Lung microvascular endothelial cell (primary cell): ENCODE data around the gene OBSCN. TPM values are rescaled to one million over a fixed set of nuclear protein-coding genes. Genes with fewer than 3 reads are reported as not detected.

ENCODE experiments used
- DNase-seq, 2 donors: peaks; one replicate each; pipeline versions ENCODE4 v3.0.0 to v3.0.0-alpha.2; 2010; ENCODE audit warnings: low read depth in 2 of 2
- total RNA-seq: library from RNA; depleted of rRNA; stranded (reverse); fragments of >200 nt; gene quantifications from 2 replicates; pipeline ENCODE4 v1.2.1, GENCODE V29; 2014

OBSCN gene, protein sequence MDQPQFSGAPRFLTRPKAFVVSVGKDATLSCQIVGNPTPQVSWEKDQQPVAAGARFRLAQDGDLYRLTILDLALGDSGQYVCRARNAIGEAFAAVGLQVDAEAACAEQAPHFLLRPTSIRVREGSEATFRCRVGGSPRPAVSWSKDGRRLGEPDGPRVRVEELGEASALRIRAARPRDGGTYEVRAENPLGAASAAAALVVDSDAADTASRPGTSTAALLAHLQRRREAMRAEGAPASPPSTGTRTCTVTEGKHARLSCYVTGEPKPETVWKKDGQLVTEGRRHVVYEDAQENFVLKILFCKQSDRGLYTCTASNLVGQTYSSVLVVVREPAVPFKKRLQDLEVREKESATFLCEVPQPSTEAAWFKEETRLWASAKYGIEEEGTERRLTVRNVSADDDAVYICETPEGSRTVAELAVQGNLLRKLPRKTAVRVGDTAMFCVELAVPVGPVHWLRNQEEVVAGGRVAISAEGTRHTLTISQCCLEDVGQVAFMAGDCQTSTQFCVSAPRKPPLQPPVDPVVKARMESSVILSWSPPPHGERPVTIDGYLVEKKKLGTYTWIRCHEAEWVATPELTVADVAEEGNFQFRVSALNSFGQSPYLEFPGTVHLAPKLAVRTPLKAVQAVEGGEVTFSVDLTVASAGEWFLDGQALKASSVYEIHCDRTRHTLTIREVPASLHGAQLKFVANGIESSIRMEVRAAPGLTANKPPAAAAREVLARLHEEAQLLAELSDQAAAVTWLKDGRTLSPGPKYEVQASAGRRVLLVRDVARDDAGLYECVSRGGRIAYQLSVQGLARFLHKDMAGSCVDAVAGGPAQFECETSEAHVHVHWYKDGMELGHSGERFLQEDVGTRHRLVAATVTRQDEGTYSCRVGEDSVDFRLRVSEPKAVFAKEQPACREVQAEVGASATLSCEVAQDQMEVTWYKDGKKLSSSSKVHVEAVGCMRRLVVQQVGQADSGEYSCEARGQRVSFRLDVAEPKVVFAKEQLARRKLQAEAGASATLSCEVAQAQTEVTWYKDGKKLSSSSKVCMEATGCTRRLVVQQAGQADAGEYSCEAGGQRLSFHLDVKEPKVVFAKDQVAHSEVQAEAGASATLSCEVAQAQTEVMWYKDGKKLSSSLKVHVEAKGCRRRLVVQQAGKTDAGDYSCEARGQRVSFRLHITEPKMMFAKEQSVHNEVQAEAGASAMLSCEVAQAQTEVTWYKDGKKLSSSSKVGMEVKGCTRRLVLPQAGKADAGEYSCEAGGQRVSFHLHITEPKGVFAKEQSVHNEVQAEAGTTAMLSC (N-terminal part only)
- 2.2 and 9.5 TPM in 2 replicates for total RNA-seq

DNA sequence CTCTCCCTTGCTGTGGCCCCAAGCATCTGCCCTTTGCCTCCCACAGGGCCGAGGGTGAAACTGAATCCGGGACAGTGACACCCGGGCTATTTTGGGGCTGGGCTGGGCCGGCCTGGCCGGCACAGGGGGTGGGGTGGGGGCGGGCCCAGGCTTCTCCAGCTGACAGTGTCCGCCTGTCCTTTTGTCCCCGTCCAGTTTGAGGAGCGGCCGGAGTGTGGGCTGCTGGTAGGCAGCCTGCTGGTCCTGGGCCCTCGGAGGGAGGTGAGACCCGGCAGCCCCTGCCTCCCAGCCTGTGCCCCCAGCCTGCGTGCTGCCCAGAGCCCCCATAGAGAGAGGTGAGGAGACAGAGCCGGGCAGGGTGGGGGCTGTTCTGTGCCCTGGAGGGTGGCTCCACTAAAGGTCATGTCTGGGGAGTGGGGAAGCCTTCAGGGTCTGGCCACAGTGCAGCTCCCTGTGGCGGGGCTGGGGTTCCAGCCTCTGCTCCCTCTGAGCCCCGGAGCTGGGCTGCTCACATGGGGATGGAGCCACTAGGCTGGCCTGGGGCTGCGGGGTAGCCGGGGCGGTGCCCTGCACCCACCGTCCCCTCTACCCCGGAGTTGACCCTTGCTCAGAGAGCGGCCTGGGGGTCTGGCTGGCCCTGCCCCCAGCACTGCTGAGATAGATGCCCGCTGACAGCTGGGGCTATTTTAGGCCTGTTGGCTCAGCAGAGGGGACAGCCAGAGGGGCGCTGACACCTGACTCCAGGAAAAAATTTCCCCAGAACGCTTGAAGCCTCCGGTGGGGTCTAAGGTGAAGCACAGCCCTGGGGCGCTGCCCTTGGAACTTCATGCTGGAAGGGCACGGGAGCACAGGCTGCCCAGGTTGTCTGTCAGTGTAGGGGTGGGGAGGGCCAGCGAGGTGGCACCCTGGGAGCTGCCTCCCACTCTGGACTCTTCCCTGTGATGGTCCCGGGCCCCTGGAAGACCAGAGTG lies at the start of gene OBSCN:
Gene OBSCN (plus strand): TSS at position 194 of the 971 bp plus-strand sequence. CDS start 3,740 bp downstream, outside the sequence.
- no peak for DNase-seq

DNA sequence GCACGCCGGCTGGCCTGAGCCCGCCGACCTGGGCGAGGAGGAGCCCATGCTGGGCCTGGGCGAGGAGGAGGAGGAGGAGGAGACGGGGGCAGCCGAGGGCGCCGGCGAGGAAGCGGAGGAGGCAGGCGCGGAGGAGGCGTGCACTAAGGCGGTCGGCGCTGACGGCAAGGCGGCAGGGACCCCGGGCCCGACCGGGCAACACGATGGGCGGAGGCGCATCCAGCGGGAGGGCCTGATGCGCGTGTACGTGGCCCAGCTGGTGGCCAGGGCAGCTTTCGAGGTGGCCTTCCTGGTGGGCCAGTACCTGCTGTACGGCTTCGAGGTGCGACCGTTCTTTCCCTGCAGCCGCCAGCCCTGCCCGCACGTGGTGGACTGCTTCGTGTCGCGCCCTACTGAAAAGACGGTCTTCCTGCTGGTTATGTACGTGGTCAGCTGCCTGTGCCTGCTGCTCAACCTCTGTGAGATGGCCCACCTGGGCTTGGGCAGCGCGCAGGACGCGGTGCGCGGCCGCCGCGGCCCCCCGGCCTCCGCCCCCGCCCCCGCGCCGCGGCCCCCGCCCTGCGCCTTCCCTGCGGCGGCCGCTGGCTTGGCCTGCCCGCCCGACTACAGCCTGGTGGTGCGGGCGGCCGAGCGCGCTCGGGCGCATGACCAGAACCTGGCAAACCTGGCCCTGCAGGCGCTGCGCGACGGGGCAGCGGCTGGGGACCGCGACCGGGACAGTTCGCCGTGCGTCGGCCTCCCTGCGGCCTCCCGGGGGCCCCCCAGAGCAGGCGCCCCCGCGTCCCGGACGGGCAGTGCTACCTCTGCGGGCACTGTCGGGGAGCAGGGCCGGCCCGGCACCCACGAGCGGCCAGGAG lies 49.5 kb upstream of the OBSCN start:
- DNase-seq, result no peak

DNA sequence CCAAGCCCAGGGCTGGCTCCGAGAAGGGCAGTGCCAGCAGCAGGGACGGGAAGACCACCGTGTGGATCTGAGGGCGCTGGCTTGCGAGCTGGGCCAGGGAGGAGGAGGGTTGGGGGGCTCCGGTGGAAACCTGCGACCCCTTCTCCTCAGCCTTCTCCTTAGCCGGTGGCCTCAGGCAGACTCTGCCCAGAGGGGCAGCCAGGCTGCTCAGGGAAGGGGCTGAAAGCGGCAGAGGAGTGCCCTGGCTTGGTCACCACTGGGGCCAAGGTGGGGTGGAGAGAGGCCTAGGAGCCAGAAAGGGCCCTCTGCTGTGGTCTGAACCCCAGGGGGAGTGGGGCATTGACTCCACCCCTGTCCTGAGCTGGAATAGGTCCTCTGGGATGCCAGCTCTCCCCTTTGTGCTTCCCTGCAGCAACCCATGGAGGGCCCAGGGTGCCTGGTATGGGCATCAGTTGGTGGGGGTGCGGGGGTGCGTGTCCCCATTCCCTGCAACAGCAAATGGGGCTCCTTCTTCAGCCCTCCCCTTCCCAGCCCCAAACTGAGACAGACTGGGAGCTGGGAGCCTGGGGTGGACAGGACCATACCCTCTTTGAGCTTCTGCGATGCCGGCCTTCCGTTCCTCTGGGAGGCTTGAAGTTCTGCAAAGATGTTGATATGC lies 48.7 kb upstream of the OBSCN start:
- no peak for DNase-seq

GRCh38 chr1:228160201-228160761 lies 47.6 kb upstream of the OBSCN start:
- no peak for DNase-seq

DNA sequence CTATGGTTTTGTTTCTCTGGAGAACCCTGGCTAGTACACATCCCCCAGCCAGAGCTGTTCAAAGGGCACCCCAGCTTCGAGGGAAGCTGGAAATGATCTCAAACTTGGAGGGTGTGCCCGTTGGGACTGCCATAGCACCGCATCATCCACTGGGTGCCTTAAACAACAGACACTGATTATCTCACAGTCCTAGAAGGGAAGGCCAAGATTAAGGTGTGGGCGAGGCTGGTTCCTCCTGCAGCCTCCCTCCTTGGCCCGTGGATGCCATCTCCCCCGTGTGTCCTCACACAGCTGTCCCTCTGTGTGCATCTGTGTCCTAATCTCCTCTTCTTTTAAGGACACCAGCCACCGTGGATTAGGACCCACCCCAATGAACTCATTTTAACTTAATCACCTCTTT lies 46.5 kb upstream of the OBSCN start:
- DNase-seq, result no peak

- no peak for DNase-seq
Observed at GRCh38 chr1:228161866-228162265, 46.0 kb upstream of the OBSCN start.

DNA sequence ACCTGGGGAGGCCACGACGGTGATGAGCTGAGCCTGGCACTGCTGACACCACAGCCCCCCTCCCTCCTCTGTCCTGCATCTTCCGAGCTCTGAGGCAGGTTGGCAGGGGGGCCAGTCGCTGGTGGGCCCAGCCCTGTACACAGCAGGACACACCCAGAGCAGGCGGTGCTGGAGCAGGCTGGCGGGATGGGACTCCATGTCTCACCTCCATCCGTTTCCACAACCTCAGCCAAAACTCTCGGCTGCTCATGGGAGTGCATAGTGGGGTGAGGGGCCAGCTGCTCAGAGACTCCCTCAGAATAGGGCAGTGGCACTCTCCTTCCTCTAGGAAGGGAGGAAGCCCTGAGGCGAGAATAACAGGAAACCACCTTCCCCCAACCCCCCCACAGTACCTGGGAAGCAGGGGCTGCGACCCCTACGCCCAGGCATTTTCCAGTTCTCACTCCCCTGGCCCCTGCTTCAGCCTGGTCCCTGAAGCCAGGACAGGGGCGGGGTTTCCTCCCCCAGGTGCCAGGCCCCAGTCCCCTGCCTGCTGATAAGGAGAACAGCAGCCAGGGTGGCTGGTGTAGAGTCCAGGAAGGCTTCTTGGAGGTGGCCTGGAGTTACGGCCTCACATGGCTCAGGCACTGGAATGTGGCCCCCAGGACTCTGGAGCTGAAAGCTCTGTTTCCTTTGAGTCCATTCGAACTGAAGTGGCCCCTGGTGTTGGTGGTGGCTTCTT lies 45.4 kb upstream of the OBSCN start:
- DNase-seq, result peak; percentile 40 to 94

DNA sequence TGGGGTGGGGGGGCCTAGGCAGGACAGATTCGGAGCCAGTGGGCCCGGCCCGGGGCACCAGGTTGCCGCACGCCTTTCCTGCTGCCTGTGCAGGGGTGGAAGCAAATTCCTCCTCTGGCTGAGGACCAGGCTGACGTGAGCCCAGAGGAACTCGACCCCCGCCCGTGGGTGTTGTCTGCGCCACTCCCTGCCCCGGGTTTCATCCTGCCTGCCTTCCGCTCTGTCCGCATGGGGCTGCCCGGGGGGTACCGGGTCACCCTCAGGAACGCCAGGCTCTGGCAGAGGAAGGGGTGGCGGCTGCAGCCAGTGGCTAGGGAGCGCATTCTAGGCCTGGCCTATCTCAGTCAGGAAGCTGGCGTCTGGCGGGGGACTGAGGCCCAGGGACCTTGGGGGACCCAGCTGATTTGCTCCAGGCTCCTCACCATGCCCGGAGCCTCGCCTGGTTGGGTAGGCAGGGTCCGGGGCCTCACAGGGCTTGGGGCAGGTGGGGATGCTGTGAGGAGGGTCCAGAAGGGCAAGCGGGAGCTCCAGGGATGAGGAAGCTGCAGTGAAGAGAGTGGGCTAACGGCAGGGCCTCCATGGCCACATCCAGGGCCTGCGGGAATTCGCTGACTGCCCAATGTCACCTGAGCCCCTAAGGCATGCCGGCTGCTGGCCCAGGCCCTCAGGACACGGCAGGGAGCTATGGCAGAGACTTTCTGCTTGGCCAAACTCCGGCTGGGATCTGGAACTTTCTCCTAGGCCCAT lies 44.7 kb upstream of the OBSCN start:
- peak; percentile 46 to 95 for DNase-seq

DNA sequence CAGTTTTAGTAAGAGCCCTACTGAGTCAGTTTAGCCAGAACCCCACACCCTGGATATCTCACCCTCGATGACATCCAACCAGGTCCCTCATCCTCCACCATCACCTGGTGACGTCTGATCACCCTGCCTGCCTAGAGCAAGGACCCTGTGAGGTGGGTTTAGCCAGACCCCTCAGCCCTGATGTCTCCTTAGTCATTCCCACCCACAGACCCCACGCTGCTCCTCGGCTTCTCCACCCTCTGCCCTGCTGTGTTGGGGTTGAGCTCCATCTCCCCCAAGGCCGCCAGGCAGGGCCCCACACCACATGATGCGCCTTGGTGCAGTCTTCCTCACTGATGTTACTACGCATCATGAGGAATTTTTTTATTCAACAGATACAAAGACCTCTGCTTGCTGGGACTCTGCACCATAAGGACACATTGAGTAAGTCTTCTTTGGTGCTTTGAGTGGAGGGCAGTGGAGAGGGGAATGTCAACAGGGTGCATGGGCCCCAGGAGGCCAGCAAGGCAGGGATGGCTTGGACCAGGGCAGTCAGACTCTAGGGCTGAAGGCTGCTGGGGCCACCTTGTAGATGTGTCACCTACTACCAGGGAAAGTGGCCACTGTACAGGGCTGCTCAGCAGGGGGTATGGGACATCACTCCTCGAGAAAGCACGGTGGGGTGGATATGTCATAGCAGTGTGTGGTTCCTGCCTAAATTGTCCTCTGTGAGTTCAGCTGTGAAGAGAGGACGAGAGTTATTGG lies 43.9 kb upstream of the OBSCN start:
- no peak for DNase-seq

DNA sequence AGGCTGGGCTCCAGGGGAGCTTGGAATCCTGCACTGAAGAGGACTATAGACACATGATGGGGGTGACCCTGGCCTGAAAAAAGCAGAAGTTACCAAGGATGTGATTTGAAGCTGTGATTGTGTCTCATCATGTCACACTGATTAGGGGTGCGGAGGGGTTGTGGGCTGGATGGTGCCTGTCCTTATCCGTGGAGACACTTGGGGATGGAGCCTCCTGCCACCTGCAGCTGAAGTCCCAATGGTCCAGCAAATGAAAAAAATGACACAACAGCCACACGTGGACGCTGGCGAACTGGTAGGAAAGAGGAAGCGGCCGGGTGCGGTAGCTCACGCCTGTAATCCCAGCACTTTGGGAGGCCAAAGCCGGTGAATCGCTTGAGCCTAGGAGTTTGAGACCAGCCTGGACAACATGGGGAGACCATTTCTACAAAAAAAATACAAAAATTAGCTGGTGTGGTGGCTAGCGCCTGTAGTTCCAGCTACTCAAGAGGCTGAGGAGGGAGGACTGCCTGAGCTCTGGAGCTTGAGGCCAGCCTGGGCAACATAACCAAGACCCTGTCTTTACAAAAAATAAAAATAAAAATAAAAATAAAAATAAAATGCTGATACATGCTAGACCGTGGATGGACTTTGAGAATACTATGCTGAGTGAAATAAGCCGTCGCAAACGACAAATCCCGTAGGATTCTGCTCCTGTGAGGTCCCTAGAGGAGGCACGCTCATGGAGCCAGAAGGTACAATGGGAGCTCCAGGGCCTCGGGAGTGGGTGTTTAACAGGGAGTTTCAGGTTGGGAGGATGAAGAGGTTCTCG lies 43.1 kb upstream of the OBSCN start:
- peak in 1 of 2 donors; percentile 58 for DNase-seq

- DNase-seq, result peak; percentile 99 to 100
Observed at GRCh38 chr1:228165372-228166169, 42.3 kb upstream of the OBSCN start, which contains the start of gene IBA57. IBA57 (plus strand) TSS chr1:228165804; CDS start chr1:228165817, 13 bp downstream.

- DNase-seq, result peak; percentile 64 to 92
Observed at GRCh38 chr1:228166170-228166936, 41.5 kb upstream of the OBSCN start.

- DNase-seq, result no peak
Observed at GRCh38 chr1:228168563-228169270, 39.1 kb upstream of the OBSCN start.
